RWPE2 (cell line): ENCODE data around the gene GREM2.

Source experiments
- ATAC-seq: fragments of 200-7000 bp; cut with Tn5 transposase; 3 replicates; pipeline ENCODE4 v1.9.1; 2021; ENCODE audit warnings: low read depth
- DNase-seq: peaks from one replicate; pipeline ENCODE4 v3.0.0-alpha.2; 2020; ENCODE audit warnings: low spot score
- H3K27ac ChIP-seq: fragments of 450-650 bp; 2 replicates; pipeline ENCODE4 v1.5.1; 2017; ENCODE audit warnings: mild to moderate bottlenecking; ENCODE audit not compliant: poor library complexity, severe bottlenecking
- H3K27me3 ChIP-seq: fragments of 250-450 bp; sonication (Bioruptor Pico); 2 replicates; pipeline ENCODE4 v1.5.1; 2021; ENCODE audit warnings: mild to moderate bottlenecking, moderate library complexity; ENCODE audit not compliant: insufficient read depth, poor library complexity, severe bottlenecking
- H3K36me3 ChIP-seq: fragments of 250-450 bp; sonication (Bioruptor Pico); 2 replicates; pipeline ENCODE4 v1.5.1; 2020; ENCODE audit warnings: low read depth, mild to moderate bottlenecking, moderate library complexity
- H3K4me1 ChIP-seq: fragments of 250-450 bp; sonication (Bioruptor Pico); 2 replicates; pipeline ENCODE4 v1.5.1; 2021; ENCODE audit warnings: mild to moderate bottlenecking, moderate library complexity; ENCODE audit not compliant: insufficient read depth, poor library complexity, severe bottlenecking
- H3K4me3 ChIP-seq: fragments of 250-450 bp; sonication (Bioruptor Pico); 2 replicates; pipeline ENCODE4 v1.5.1; 2021; ENCODE audit warnings: mild to moderate bottlenecking, moderate library complexity; ENCODE audit not compliant: severe bottlenecking
- H3K9me3 ChIP-seq: fragments of 250-450 bp; sonication (Bioruptor Pico); 2 replicates; pipeline ENCODE4 v1.5.1; 2021; ENCODE audit warnings: mild to moderate bottlenecking, moderate library complexity; ENCODE audit not compliant: severe bottlenecking
- CTCF ChIP-seq: fragments of 450-650 bp; IDR thresholded peaks from one replicate; pipeline ENCODE4 v1.5.1; 2017; ENCODE audit warnings: mild to moderate bottlenecking, moderate library complexity; ENCODE audit not compliant: poor library complexity, severe bottlenecking

The GREM2 gene

GRCh38 chr1:240464099-240464498 is 147.9 kb downstream of the GREM2 start:
- H3K27ac ChIP-seq = no peak overlapping the region
- no peaks in the 10 kb centered on the region for H3K9me3 ChIP-seq
- ATAC-seq (no peak), DNase-seq (no peak)
- TF ChIP-seq CTCF = no peak
- H3K4me3 ChIP-seq = no peak overlapping the region
- no peaks in the 10 kb centered on the region for H3K4me1 ChIP-seq
- H3K27me3 ChIP-seq = no peaks in the 10 kb centered on the region
- no peaks in the 10 kb centered on the region for H3K36me3 ChIP-seq

- no peak overlapping the region for H3K27ac ChIP-seq
- no peaks in the 10 kb centered on the region for H3K9me3 ChIP-seq
- no peaks in the 10 kb centered on the region for H3K4me1 ChIP-seq
- no peaks in the 10 kb centered on the region for H3K27me3 ChIP-seq
- no peak for ATAC-seq
- no peak for TF ChIP-seq CTCF
- H3K36me3 ChIP-seq = no peaks in the 10 kb centered on the region
- H3K4me3 ChIP-seq = no peak overlapping the region
- no peak for DNase-seq
Observed at GRCh38 chr1:240462766-240463395, 149.1 kb downstream of the GREM2 start.

- no peak overlapping the region for H3K27ac ChIP-seq
- no peaks in the 10 kb centered on the region for H3K36me3 ChIP-seq
- ATAC-seq = no peak
- no peak for DNase-seq
- no peaks in the 10 kb centered on the region for H3K27me3 ChIP-seq
- H3K9me3 ChIP-seq = no peaks in the 10 kb centered on the region
- no peak overlapping the region for H3K4me3 ChIP-seq
- TF ChIP-seq CTCF = no peak
- H3K4me1 ChIP-seq = no peaks in the 10 kb centered on the region
Observed at GRCh38 chr1:240462277-240462676, 149.7 kb downstream of the GREM2 start.

- DNase-seq (no peak), ATAC-seq (no peak)
- Histone ChIP-seq H3K27me3 (no peaks in the 10 kb centered on the region), H3K9me3 (no peaks in the 10 kb centered on the region), H3K27ac (no peak overlapping the region), H3K4me1 (no peaks in the 10 kb centered on the region), H3K4me3 (no peak overlapping the region), H3K36me3 (no peaks in the 10 kb centered on the region)
- no peak for TF ChIP-seq CTCF
Observed at GRCh38 chr1:240457203-240457602, 154.8 kb downstream of the GREM2 start.

GRCh38 chr1:240455228-240455821 is 156.6 kb downstream of the GREM2 start:
- ATAC-seq = no peak
- no peak overlapping the region for H3K4me3 ChIP-seq
- no peaks in the 10 kb centered on the region for H3K9me3 ChIP-seq
- H3K27ac ChIP-seq = no peak overlapping the region
- H3K27me3 ChIP-seq = no peaks in the 10 kb centered on the region
- DNase-seq = no peak
- no peaks in the 10 kb centered on the region for H3K36me3 ChIP-seq
- H3K4me1 ChIP-seq = no peaks in the 10 kb centered on the region
- TF ChIP-seq CTCF = no peak
